HG03457 (cell line): Measurements from ENCODE around the gene SOCS6.
"Not testable (repeated sequence)": the region's sequence is repeated elsewhere in the genome, so short reads cannot be mapped to it uniquely, and the experiment has no call there.

Experiments
- ATAC-seq: cut with Tn5 transposase; IDR thresholded peaks from one replicate; pipeline ENCODE4 v1.9.1; 2021; ENCODE audit warnings: moderate number of reproducible peaks; ENCODE audit not compliant: unreplicated experiment

Gene SOCS6

GRCh38 chr18:70288851-70289328 lies at the start of gene SOCS6:
Gene SOCS6 (plus strand): TSS chr18:70289045. CDS start chr18:70324669, 35,624 bp downstream.
- ATAC-seq, result peak; percentile 77

DNA sequence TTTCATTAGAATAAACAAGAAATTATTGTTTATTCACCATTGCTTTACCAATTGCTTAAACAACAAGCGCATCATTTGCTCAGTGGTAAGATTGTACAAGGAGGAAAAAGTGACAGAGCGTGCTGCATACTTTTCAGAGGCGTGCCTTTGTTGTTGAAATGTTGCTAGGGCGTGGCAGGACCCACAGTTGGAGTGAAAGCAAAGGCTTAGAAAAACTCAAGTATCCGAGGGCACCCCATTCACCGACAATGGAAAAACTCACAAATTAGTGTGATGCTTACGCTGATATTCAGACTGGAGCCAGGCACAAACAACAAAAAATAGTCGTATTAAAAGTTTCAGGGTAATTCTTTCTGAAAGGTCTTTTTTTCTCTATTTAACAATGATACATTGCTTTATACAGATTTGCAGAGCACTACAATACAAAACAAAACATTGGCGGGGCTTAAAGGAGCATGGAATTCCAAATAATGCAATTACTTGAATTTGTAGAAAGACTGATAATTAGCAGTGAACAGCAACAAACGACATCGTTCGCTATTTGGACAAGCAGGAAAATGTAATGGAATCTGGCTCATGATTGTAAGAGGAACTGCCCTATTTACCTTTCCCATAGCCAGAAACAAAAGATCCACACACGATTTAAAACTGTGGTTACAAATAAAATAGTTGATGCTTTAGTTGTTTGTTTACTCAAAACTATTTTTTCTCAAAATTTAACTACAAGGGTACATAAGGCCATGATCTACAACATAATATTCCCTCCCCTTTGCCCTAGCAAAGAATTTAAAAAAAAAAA lies 45.5 kb upstream of the SOCS6 start:
- ATAC-seq, result no peak

DNA sequence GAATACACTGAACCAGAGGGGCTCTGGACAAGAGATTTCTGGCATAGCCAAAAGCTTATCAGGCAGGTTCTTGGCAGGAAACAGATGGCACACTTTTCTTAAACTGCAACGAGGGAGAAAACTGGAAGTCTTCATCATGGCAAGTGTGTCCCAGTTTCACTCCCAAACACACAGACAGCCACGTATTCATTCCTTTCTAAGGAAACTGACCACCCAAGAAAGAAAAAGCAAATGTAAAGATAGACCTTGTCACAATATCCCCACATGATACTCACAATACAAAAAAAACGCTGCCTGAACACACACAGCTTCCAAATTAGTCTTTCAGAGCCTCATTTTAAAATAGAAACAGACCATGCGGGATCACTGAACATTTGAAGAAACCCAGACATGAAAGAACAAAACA lies 42.8 kb upstream of the SOCS6 start:
- no peak for ATAC-seq

GRCh38 chr18:70249118-70249517 lies 39.7 kb upstream of the SOCS6 start:
- no peak for ATAC-seq

DNA sequence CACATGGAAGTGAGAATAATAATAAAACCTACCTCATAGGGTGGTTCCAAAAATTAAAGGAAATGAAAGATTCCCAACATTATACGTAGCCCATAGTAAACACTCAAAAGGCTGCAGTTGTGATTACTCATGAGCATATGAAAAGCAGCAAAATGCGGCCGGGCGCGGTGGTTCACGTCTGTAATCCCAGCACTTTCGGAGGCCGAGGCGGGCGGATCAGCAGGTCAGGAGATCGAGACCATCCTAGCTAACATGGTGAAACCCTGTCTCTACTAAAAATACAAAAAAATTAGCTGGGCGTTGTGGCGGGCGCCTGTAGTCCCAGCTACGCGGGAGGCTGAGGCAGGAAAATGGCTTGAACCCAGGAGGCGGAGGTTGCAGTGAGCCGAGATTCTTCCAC lies 39.0 kb upstream of the SOCS6 start:
- not testable (repeated sequence) for ATAC-seq

- ATAC-seq, result no peak
These were observed 38.1 kb upstream of the SOCS6 start for GRCh38 chr18:70250781-70251180.

- no peak for ATAC-seq
These were observed 32.7 kb upstream of the SOCS6 start for GRCh38 chr18:70256184-70256583.

DNA sequence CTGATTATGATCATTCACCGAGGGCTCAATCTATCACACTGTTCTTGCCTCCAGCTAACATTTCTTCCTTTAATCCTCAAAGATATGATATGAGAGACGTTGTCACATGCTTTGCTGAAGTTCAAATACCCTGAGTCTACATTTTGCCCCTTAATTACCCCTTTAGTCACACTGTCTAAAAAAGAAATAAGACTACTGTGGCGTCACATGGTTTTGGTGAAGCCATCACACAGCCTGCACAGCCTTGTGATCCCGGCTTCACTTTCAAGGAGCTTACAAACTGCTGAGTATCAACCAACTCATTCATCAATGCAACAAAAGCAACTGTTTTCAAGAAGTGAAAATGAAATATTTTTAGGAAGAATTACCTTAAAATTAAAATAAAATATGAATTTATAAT lies 31.9 kb upstream of the SOCS6 start:
- no peak for ATAC-seq

DNA sequence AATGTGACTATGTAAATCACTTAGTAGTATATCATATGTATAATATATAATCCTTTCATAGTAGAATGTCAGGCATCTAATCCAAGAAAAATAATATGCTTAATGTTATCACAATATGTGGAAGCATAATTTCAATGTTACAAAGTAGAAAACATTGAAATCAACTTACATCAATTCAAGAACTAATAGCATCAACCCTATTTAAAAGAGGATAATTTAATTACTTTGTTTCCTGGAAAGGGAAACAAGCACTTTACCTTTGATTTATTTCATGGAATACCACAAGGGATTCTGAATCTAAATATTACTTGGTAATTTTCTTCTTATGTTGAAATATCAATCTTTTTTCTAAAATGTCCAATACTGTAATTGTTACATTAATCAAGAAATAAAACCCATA lies 30.6 kb upstream of the SOCS6 start:
- no peak for ATAC-seq

- ATAC-seq, result no peak
These were observed 28.2 kb upstream of the SOCS6 start for GRCh38 chr18:70260683-70261082.

- no peak for ATAC-seq
These were observed 27.6 kb upstream of the SOCS6 start for GRCh38 chr18:70261141-70261788.

- ATAC-seq, result no peak
These were observed 25.5 kb upstream of the SOCS6 start for GRCh38 chr18:70263336-70263735.

DNA sequence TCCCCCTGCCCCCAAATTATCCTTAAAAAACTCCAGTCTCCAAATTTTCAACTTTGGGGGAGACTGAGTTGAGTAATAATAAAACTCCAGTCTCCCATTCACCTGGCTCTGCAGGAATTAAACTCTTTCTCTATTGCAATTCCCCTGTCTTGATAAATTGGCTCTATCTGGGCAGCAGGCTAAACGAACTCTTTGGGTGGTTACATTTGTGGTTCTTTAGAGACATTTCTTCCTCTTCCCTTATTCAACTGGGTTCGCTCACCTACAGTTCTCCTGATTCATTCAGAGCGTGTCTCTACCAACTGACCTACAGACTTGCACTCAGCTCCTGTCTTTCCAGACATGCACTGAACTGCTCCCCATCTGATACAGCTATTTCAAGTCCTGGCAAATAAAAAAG lies 17.1 kb upstream of the SOCS6 start:
- no peak for ATAC-seq

DNA sequence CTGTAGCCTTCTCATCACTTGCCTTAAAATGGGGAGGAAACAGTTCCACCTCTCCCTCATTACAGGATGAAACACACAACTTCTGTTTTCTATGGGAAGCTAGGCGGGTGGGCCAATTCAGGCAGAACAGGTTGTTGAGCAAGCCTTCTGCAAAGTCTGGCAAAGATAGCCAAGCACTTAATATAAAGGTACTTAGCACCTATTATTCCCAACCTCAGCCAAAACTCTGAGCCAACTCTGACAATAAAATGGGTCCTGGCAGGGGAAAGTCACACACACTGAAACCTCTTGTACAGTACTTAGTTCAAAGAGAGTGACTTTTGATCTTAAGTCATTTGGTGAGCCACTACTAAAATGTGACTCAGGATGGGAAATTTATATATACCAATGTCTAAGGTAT lies 15.8 kb upstream of the SOCS6 start:
- ATAC-seq, result no peak

DNA sequence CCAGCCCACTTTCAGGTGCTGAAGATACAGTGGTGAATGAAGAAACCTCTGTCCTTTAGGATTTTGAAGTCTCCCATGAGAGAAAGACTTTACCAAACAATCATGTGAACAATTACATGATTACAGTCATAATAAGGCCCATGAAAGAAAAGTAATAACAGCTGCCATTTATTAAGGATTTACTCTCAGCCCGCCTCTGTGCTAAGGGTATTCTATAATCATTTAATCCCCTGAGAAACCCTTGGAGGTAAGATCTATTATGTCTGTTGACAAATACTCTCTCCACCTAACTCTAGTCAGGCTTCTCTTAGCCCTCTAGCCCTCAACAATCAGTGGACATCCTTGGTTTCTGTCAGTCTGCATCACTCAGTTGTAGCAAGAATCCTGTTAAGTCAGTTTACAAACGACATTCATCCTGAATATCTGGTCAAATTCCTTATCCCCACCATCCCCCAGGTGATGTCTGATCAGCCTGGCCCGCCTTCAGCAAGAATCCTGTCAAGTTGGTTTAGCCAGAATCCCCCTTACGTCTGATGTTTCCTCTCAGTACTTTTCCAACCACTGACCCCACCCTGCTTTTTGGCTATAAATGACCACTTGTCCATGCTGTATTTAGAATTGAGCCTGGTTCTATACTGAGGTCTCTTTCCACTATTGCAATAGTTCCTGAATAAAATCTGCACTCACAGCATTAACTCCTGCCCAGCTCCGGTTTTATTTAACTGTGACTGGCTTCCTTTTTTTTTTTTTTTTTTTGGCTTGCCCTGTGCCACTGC lies 12.2 kb upstream of the SOCS6 start:
- ATAC-seq, result no peak

DNA sequence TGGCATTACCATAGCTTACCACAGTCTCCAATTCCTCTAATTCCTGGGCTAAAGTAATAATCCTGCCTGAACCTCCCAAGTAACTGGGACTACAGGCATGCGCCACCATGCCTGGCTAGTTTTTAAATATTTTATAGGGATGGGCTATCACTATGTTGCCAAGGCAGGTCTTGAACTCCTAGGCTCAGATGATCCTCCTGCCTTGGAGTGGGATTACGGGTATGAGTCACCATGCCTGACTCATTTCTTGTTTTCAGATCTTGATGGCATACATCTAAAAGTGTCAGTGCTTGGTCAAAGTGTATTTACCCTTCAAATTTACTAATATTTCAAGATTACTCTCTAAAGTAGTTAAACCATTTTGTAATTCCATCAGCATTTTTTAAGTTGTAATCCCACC lies 9.4 kb upstream of the SOCS6 start:
- ATAC-seq, result no peak

- no peak for ATAC-seq
These were observed 8.6 kb upstream of the SOCS6 start for GRCh38 chr18:70280007-70280925.

- ATAC-seq, result no peak
These were observed 3.7 kb upstream of the SOCS6 start for GRCh38 chr18:70284976-70285620.

GRCh38 chr18:70287731-70288130 lies 1.1 kb upstream of the SOCS6 start:
- ATAC-seq, result no peak
